HepG2 (cell line): ENCODE data around the gene SULT2B1. TPM values are rescaled to one million over a fixed set of nuclear protein-coding genes. Genes with fewer than 3 reads are reported as not detected.
A peak's percentile ranks its signal among the peaks of the same experiment; 100 is the strongest.

Experiments
- ATAC-seq: fragments of 200-7000 bp; cut with Tn5 transposase; 3 replicates; pipeline ENCODE4 v1.9.1; 2020; ENCODE audit warnings: mild to moderate bottlenecking, moderate library complexity
- BruUV-seq: library from RNA; stranded (reverse); fragments of 400-500 nt; replicated peaks from 2 replicates; lab custom pipeline; 2021; lab: Mats Ljungman, UMichigan
- CTCF ChIA-PET: fragments of 300-600 bp; formaldehyde crosslinking; extraction: SDS; loops from one replicate; lab custom pipeline; 2021; ENCODE audit warnings: low total read pairs, inconsistent platforms, low intra/inter-chr PET ratio; lab: Yijun Ruan, JAX
- POLR2A ChIA-PET: fragments of 350-600 bp; sonication (Branson Sonifier 250); formaldehyde crosslinking; loops from one replicate; lab custom pipeline; 2020; ENCODE audit warnings: antibody characterized with exemption, inconsistent platforms; lab: Yijun Ruan, JAX
- DNase-seq: peaks from one replicate; pipeline ENCODE4 v3.0.0-alpha.2; 2015; ENCODE audit warnings: low spot score
- FAIRE-seq: peaks from 3 replicates; lab custom pipeline; 2011; peaks lifted over from hg19 to GRCh38; lab: Jason Lieb, UNC
- H2AFZ ChIP-seq: one replicate; pipeline ENCODE4 v1.6.1; 2011; ENCODE audit warnings: low read length, inconsistent platforms
- H3K27ac ChIP-seq: fragments of 300-600 bp; 3 replicates; pipeline ENCODE4 v1.8.0; 2011; ENCODE audit warnings: mixed run types, mild to moderate bottlenecking, mixed read lengths, low read length, inconsistent platforms; ENCODE audit not compliant: insufficient read depth; ENCODE audit errors: extremely low read length
- H3K27me3 ChIP-seq, 2 experiments: fragments of 200-600 bp in 1 of 2; 2 replicates in 1 of 2; 3 replicates in 1 of 2; pipeline versions ENCODE4 v1.6.0 to v1.8.0; 2011; ENCODE audit warnings: low read length in 2 of 2, mild to moderate bottlenecking in 2 of 2, moderate library complexity in 2 of 2, inconsistent platforms in 1 of 2; ENCODE audit not compliant: insufficient read depth in 2 of 2, control insufficient read depth in 1 of 2
- H3K36me3 ChIP-seq, 2 experiments: fragments of 200-600 bp in 1 of 2; replicated peaks in 1 of 2; 2 replicates in 1 of 2; 3 replicates in 1 of 2; pipeline versions ENCODE4 v1.5.1 to v1.8.0; 2011; ENCODE audit warnings: low read length in 2 of 2, inconsistent platforms in 1 of 2; ENCODE audit not compliant: insufficient read depth in 2 of 2, control insufficient read depth in 1 of 2
- H3K4me1 ChIP-seq: 2 replicates; pipeline ENCODE4 v1.5.1; 2012; ENCODE audit warnings: low read length, inconsistent platforms; ENCODE audit not compliant: insufficient read depth
- H3K4me2 ChIP-seq: 2 replicates; pipeline ENCODE4 v1.6.0; 2011; ENCODE audit warnings: low read depth, low read length, inconsistent platforms
- H3K4me3 ChIP-seq, 3 experiments: fragments of 200-600 bp in 1 of 3; sonication (generic), shearing (Covaris generic) in 1 of 3; replicated peaks in 1 of 3; 2 replicates each; pipeline ENCODE4 v1.5.1; 2011 to 2016; ENCODE audit warnings: low read length in 3 of 3, inconsistent platforms in 2 of 3, low read depth in 2 of 3, mild to moderate bottlenecking in 2 of 3, control low read depth in 1 of 3, mixed read lengths in 1 of 3; ENCODE audit not compliant: insufficient read depth in 1 of 3
- H3K79me2 ChIP-seq: one replicate; pipeline ENCODE4 v1.6.1; 2011; ENCODE audit warnings: low read length, inconsistent platforms; ENCODE audit not compliant: insufficient read depth
- H3K9ac ChIP-seq: 2 replicates; pipeline ENCODE4 v1.6.0; 2011; ENCODE audit warnings: mild to moderate bottlenecking, low read depth, low read length, inconsistent platforms; ENCODE audit not compliant: insufficient read depth
- H3K9me3 ChIP-seq: 2 replicates; pipeline ENCODE4 v1.5.1; 2012; ENCODE audit warnings: mild to moderate bottlenecking, low read length
- H4K20me1 ChIP-seq: 2 replicates; pipeline ENCODE4 v1.6.0; 2011; ENCODE audit warnings: inconsistent platforms, mild to moderate bottlenecking, low read length, moderate library complexity; ENCODE audit not compliant: insufficient read depth
- CREB1 ChIP-seq, 2 experiments: fragments of 450-650 bp in 1 of 2; IDR thresholded peaks; 2 replicates each; pipeline ENCODE4 v1.6.1; 2016 to 2017; ENCODE audit warnings: control low read depth in 1 of 2, mild to moderate bottlenecking in 1 of 2, missing compliant biosample characterization in 1 of 2, missing genetic modification characterization in 1 of 2
- HMG20B ChIP-seq: conservative IDR thresholded peaks from 2 replicates; pipeline ENCODE4 v1.6.1; 2016; ENCODE audit warnings: missing genetic modification reagents, missing compliant biosample characterization
- HNRNPLL ChIP-seq: fragments of 200-400 bp; formaldehyde crosslinking; IDR thresholded peaks from 2 replicates; pipeline ENCODE4 v1.6.1; 2017; ENCODE audit warnings: mild to moderate bottlenecking, low read depth, low read length; ENCODE audit not compliant: poor library complexity, severe bottlenecking
- KAT2B ChIP-seq: fragments of 150-350 bp; IDR thresholded peaks from 2 replicates; pipeline ENCODE4 v1.6.1; 2014; ENCODE audit warnings: low read depth, low read length, borderline replicate concordance
- MED1 ChIP-seq: sonication (generic); formaldehyde crosslinking; IDR thresholded peaks from 2 replicates; pipeline ENCODE4 v1.4.0; 2020; ENCODE audit warnings: missing genetic modification reagents
- MTA1 ChIP-seq: sonication (generic); formaldehyde crosslinking; IDR thresholded peaks from 2 replicates; pipeline ENCODE4 v1.4.0; 2020; ENCODE audit warnings: missing genetic modification reagents, mild to moderate bottlenecking, borderline replicate concordance
- NR2F6 ChIP-seq, 2 experiments: IDR thresholded peaks; 2 replicates each; pipeline ENCODE4 v1.6.1; 2016; ENCODE audit warnings: antibody characterized with exemption in 1 of 2, mild to moderate bottlenecking in 1 of 2
- RXRB ChIP-seq: IDR thresholded peaks from 2 replicates; pipeline ENCODE4 v1.6.1; 2016; ENCODE audit warnings: borderline replicate concordance, missing genetic modification reagents, missing compliant biosample characterization
- ZNF224 ChIP-seq: sonication (generic); formaldehyde crosslinking; IDR thresholded peaks from 2 replicates; pipeline ENCODE4 v1.5.0; 2020; ENCODE audit warnings: mild to moderate bottlenecking, missing genetic modification reagents
- ZNF564 ChIP-seq: sonication (generic); formaldehyde crosslinking; IDR thresholded peaks from 2 replicates; pipeline ENCODE4 v1.8.1; 2023; ENCODE audit warnings: mild to moderate bottlenecking, missing genetic modification reagents
- ZNF678 ChIP-seq: sonication (generic); formaldehyde crosslinking; IDR thresholded peaks from 2 replicates; pipeline ENCODE4 v1.4.0; 2020; ENCODE audit warnings: mild to moderate bottlenecking, missing genetic modification reagents
- WGBS: methylation state at CpG from one replicate; pipeline ENCODE4 v1.1.6; 2017; ENCODE audit warnings: low lambda C conversion rate; 5-methylcytosine and 5-hydroxymethylcytosine counted together
- in situ Hi-C: cut with HindIII; loops from 2 replicates; pipeline ENCODE4 v1.10.0; 2017; ENCODE audit warnings: low pct_unique_long_range_greater_than_20kb; ENCODE audit not compliant: extremely low pct_ligation_motif_present
- intact Hi-C: fragments of 100-400 bp; cut with micrococcal nuclease; formaldehyde crosslinking; loops from one replicate; pipeline ENCODE4 v1.10.0; 2022; ENCODE audit not compliant: unreplicated experiment
- polyA plus RNA-seq, 8 experiments: library from polyadenylated mRNA; depleted of rRNA in 3 of 8; stranded (reverse) in 7 of 8; unstranded in 1 of 8; fragments of >200 nt; fragmentation: Illumina TruSeq in 4 of 8; extraction: Trizol in 4 of 8; gene quantifications; 2 replicates each; pipeline versions ENCODE4 v1.2.1 to v1.2.3, GENCODE V29; 2011 to 2016; ENCODE audit warnings: low read depth in 4 of 8, missing spikeins in 1 of 8, mixed read lengths in 1 of 8; ENCODE audit not compliant: insufficient read depth in 1 of 8
- total RNA-seq, 5 experiments: library from RNA; depleted of rRNA; stranded (reverse); fragments of >200 nt; fragmentation: Illumina TruSeq; extraction: Trizol; gene quantifications; 2 replicates each; pipeline ENCODE4 v1.2.3, GENCODE V29; 2016; ENCODE audit warnings: low read depth in 1 of 5
- TF ChIP-seq, protein P1 (sequence below): sonication (generic); formaldehyde crosslinking; IDR thresholded peaks from 2 replicates; pipeline ENCODE4 v1.4.0; 2020; ENCODE audit warnings: missing genetic modification reagents, mild to moderate bottlenecking, borderline replicate concordance
- TF ChIP-seq, protein P2 (sequence below): sonication (generic); formaldehyde crosslinking; conservative IDR thresholded peaks from 2 replicates; pipeline ENCODE4 v1.8.0; 2022; ENCODE audit warnings: low read depth, missing genetic modification reagents
- TF ChIP-seq, protein P3 (sequence below): sonication (generic); formaldehyde crosslinking; IDR thresholded peaks from 2 replicates; pipeline ENCODE4 v1.4.0; 2020; ENCODE audit warnings: missing genetic modification reagents, borderline replicate concordance

SULT2B1 gene
- total and polyA plus RNA-seq, 2 of the 13 experiments (the other 11 are each of a cell fraction or from before 2014, with no cell fraction given): 0.13 TPM; not detected in 1

DNA sequence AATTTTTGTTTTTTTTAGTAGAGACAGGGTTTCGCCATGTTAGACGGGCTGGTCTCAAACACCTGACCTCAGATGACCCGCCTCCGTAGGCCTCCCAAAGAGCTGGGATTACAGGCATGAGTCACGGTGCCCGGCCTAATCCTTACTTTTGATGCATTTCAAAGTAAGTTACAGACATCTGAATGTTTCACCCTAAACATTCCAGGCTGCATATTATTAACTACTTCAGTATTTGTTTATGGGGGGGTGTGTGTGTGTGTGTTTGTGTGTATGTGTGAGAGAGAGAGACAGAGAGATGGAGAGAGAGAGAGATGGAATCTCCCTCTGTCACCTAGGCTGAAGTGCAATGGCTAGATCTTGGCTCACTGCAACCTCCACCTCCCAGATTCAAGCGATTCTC is 13.1 kb downstream of the SULT2B1 start (continued):
- TF ChIP-seq, protein P1, sequence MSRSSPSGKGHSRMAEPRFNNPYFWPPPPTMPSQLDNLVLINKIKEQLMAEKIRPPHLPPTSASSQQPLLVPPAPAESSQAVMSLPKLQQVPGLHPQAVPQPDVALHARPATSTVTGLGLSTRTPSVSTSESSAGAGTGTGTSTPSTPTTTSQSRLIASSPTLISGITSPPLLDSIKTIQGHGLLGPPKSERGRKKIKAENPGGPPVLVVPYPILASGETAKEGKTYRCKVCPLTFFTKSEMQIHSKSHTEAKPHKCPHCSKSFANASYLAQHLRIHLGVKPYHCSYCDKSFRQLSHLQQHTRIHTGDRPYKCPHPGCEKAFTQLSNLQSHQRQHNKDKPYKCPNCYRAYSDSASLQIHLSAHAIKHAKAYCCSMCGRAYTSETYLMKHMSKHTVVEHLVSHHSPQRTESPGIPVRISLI: 0 out of 2 replicates have a peak, but pooled peaks have one; percentile 21
- TF ChIP-seq ZNF224 (CRISPR knock-in tag): no peak
- no peak for TF ChIP-seq NR2F6 (IDR thresholded peaks at IDR 0.05)
- peak; percentile 46; the same call in 1 of the 2 replicates for TF ChIP-seq NR2F6 (CRISPR knock-in tag; IDR thresholded peaks at IDR 0.05)

DNA sequence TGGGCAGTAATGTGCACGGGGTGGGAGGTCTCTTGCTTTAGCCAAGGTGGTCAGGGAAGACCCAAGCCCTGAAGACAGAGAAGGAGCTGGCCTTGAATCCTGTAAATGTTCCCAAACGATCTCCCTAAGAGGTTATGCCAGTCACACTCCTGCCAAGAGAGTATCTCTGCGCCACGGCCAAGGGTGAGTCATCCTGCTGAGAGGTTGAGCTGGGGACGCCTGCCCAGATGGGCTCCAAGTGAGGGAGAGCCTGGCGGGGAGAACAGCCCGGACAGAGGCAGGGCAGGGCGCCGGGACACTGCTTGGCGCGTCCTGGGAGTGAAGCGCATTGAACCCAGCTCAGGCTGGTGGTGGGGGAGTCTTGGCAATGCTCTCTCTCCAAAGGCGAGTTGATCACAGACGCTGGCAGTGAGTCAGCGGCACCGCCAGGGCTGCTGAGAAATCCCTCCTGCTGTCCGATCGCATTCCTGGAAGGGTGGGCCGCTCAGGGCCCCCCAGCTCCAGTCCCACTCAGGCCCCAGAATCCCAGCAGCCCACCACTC is 16.4 kb downstream of the SULT2B1 start:
- WGBS: 19% methylated on average over 4 of the region's 19 CpGs
- in situ Hi-C loops (no loop called here), intact Hi-C loops (no loop called here)
- ChIA-PET CTCF (no interaction called here), POLR2A (interaction anchor here (0.6 to 1.5 kb wide), 6 partner anchors 10 to 66 kb away, joined by 3 to 8 read pairs (median 4); partner anchors contain the start of genes RPL18 and SPHK2)
- H4K20me1 ChIP-seq: no peaks in the 10 kb centered on the region
- no peaks in the 10 kb centered on the region for H3K36me3 ChIP-seq
- H3K27me3 ChIP-seq: no peaks in the 10 kb centered on the region
- DNase-seq (peak; percentile 61), FAIRE-seq (no peak), ATAC-seq (peak; percentile 77)
- peak overlapping the region; percentile 67 for H3K4me2 ChIP-seq
- no TSS peak for BruUV-seq
- peak overlapping the region; percentile 44; the same call in 1 of the 2 replicates for H3K9ac ChIP-seq
- no peak overlapping the region for H3K27ac ChIP-seq
- H2AFZ ChIP-seq: no peak overlapping the region
- H3K4me3 ChIP-seq: peak overlapping the region in 1 of 3 experiments; percentile 60; a peak in 1 of 6 replicates
- H3K4me1 ChIP-seq: peaks cover 80% of the 10 kb centered on the region
- no peaks in the 10 kb centered on the region for H3K9me3 ChIP-seq
- H3K79me2 ChIP-seq: no peaks in the 10 kb centered on the region
- TF ChIP-seq HNRNPLL (peak; percentile 31), MED1 (0 out of 2 replicates have a peak, but pooled peaks have one; percentile 19), ZNF678 (no peak), HMG20B (no peak), MTA1 (CRISPR knock-in tag) (no peak), KAT2B (no peak), RXRB (CRISPR knock-in tag) (0 out of 2 replicates have a peak, but pooled peaks have one; percentile 23), ZNF564 (CRISPR knock-in tag) (no peak), CREB1 (IDR thresholded peaks at IDR 0.05) (no peak), CREB1 (CRISPR knock-in tag; IDR thresholded peaks at IDR 0.05) (no peak)
- TF ChIP-seq, protein P2, sequence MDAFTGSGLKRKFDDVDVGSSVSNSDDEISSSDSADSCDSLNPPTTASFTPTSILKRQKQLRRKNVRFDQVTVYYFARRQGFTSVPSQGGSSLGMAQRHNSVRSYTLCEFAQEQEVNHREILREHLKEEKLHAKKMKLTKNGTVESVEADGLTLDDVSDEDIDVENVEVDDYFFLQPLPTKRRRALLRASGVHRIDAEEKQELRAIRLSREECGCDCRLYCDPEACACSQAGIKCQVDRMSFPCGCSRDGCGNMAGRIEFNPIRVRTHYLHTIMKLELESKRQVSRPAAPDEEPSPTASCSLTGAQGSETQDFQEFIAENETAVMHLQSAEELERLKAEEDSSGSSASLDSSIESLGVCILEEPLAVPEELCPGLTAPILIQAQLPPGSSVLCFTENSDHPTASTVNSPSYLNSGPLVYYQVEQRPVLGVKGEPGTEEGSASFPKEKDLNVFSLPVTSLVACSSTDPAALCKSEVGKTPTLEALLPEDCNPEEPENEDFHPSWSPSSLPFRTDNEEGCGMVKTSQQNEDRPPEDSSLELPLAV: no peak
- TF ChIP-seq, protein P3, sequence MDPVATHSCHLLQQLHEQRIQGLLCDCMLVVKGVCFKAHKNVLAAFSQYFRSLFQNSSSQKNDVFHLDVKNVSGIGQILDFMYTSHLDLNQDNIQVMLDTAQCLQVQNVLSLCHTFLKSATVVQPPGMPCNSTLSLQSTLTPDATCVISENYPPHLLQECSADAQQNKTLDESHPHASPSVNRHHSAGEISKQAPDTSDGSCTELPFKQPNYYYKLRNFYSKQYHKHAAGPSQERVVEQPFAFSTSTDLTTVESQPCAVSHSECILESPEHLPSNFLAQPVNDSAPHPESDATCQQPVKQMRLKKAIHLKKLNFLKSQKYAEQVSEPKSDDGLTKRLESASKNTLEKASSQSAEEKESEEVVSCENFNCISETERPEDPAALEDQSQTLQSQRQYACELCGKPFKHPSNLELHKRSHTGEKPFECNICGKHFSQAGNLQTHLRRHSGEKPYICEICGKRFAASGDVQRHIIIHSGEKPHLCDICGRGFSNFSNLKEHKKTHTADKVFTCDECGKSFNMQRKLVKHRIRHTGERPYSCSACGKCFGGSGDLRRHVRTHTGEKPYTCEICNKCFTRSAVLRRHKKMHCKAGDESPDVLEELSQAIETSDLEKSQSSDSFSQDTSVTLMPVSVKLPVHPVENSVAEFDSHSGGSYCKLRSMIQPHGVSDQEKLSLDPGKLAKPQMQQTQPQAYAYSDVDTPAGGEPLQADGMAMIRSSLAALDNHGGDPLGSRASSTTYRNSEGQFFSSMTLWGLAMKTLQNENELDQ: no peak
